ENCODE measurements around the gene ZIC2.

The ZIC2 gene

GRCh38 chr13:99974939-99975561 is 6.5 kb upstream of the ZIC2 start:
- DNase-seq, result no peak

GRCh38 chr13:99975626-99976025 is 6.0 kb upstream of the ZIC2 start:
- DNase-seq, result no peak

DNA sequence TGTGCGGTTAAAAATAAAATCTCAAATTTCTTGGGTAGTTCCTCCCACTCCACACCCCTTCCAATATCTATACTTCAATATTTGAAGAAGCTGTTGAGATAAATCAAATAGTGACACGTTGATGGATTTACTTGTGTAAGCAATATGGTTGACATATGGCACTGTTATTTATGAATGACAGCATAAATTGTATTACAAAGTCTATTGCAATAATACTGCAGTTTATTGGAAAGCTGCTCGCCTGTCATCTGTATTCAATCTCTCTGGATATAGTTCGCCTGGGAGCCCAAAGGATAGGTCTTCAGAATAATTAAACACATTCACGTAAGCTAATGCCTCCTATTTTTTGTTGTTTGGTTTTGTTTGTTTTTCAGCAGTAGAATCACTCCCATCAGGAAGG is 5.0 kb upstream of the ZIC2 start:
- no peak for DNase-seq

GRCh38 chr13:99977334-99977911 is 4.2 kb upstream of the ZIC2 start:
- DNase-seq, result no peak

- DNase-seq, result no peak
Measured at GRCh38 chr13:99977912-99978798, 3.4 kb upstream of the ZIC2 start.

DNA sequence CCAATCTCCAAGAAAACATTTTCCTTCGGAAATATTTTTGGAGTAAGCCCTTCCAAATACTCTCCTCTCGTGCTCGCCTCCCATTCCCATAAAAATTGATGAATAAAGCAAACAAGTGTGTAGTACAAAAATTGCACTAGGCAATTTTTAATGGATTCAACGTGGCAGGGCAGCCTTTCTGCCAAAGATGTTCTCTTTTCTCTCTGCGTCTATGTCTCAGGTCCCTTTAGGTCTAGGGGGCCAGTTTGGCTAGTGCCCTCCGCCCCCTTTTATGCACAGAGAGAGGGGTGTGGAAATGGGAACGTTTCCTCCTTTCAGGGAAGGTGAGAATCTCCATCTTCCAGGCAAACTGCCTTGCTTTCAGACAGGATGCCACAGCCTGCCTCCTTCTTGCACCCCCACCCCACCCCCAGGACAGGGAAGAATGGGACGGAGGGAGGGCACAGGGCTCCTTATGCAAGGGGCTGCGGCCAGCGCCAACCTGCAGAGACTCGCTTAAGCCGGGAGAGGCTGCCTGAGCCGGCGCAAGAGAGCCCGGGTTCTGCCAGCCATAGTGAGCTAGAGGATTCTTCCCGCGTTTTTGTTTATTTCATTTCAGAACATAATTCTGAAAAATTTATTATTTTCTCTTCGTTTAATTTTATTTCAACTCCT is 2.7 kb upstream of the ZIC2 start:
- no peak for DNase-seq

DNA sequence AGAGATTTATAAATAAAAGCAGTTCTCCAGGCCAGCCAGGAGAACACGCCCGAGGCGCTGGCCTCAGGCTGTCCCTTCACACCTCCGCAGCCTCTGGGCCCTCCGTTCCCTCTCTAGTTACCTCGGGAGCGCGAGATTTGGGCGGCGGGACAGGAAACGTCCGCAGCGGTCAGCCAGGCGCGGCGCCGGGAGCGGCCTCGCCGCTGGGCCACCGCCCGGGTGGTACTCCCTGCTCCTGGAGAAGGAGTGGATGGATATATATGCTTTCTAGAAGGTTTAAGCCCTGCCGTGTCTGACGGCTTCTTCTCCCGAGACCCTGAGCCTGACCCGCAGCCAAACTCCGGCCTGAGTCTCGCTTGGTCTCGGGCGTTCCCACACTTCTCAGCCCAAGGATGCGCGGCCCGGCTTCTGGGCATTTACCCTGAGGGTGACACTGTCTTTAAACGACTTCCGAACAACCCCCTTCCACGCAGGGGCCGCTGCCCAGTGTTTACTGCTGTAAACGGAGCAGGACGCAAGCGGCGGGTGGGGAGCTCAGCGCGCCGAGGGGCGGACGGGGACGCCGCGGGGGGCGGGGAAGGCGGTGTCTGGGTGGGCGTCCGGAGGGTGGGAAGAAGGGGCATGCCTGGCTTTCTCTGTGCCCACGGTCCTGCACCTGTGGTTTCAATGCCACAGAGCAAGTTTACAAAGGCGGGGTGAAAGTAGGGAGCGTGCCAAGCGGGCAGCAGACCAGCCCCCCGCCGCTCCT is 2.0 kb upstream of the ZIC2 start:
- DNase-seq, result no peak

DNA sequence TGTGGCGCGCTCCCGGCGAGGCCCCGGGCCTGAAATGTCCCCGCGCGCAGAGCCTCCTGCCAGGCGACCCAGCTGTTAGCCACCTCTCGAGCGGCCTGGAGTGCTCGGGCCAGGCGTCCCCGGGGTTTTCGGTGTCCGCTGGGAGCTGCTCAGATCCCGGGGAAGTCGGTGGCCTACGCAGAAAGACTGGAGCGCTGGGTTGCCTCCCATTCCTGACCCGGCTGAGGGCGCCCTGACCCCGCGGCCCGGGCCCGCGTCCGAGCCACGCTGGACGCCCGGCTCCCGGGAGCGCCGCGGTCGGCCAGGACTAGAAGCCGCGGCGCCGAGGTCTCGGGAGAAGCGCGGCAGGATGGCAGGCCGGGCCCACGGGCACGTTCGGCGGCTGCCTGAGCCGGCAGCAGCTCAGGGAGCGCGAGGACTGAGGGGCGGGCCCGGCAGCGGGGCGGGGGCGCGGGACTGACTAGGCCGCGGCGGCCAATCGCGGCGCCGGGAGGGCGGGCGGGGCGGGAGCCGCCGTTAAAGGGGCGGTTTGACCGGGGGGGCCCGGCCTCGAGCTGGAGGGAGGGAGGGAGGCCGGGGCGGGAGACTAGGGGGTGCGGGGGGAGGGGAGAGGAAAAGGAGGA is 1.3 kb upstream of the ZIC2 start:
- DNase-seq, result peak; percentile 43

DNA sequence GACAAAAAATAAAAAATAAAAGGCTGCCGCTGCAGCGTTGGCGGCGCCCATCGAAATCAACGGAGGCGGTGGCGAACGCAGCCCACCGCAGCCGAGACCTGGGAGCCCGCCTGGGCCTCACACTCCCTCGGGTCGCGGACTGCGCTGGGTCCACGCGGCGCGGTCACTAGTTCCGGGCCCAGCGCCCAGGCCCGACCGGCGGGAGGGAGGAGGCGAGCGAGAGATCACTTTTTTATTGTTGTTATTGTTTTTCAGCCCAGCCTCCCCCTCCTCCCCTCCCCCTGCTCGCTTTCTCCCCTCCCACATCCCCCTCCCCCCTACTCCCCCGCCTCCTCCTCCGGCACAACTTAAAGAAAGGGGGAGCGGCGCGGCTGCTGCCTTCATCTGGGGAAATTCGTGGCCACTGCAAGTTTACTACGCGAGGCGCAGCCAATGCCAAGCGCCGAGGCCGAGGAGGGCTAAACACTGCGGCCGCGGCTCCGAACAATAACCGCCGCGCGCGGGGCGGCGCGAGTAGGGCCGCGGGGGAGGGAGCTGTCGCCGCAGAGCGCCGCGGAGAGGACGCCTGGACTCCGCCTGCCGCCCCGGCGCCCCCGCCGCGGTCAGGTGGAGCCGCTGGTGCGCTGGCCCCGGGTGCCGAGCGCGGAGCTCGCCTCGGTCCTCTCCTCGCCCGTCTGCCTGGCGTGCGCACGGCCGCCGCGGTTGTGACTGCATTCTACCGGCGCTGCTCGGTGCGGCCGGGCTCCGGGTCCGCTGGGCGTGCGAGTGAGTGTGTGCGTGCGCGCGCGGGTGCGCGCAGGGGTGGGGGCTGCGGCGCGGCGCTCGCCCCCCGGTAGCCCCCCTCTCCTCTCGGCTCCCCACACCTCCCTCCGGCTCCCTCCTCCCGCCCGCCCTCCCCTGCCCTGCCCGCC is 505 bp upstream of the ZIC2 start:
- DNase-seq, result no peak

- no peak for DNase-seq
Measured at GRCh38 chr13:99982036-99982730, 599 bp downstream of the ZIC2 start.

DNA sequence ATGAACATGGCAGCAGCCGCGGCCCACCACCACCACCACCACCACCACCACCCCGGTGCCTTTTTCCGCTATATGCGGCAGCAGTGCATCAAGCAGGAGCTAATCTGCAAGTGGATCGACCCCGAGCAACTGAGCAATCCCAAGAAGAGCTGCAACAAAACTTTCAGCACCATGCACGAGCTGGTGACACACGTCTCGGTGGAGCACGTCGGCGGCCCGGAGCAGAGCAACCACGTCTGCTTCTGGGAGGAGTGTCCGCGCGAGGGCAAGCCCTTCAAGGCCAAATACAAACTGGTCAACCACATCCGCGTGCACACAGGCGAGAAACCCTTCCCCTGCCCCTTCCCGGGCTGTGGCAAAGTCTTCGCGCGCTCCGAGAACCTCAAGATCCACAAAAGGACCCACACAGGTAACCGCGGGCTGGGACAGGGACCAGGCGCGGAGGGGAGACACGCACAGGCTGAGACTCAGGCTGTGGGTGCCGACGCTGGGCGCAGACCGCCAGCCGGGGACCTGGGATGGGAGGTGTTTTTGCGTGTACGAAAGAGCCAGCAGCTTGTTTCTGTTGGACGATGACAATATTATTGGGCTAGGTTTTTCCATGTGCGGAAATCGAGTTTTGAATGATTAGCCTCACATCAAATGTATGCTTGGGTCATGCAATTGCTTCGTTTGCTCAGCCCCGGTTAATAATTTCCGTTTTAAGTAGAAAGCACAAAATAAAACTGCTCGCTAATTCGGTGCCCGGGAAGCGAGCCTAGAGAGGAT is 1.3 kb downstream of the ZIC2 start:
- no peak for DNase-seq

DNA sequence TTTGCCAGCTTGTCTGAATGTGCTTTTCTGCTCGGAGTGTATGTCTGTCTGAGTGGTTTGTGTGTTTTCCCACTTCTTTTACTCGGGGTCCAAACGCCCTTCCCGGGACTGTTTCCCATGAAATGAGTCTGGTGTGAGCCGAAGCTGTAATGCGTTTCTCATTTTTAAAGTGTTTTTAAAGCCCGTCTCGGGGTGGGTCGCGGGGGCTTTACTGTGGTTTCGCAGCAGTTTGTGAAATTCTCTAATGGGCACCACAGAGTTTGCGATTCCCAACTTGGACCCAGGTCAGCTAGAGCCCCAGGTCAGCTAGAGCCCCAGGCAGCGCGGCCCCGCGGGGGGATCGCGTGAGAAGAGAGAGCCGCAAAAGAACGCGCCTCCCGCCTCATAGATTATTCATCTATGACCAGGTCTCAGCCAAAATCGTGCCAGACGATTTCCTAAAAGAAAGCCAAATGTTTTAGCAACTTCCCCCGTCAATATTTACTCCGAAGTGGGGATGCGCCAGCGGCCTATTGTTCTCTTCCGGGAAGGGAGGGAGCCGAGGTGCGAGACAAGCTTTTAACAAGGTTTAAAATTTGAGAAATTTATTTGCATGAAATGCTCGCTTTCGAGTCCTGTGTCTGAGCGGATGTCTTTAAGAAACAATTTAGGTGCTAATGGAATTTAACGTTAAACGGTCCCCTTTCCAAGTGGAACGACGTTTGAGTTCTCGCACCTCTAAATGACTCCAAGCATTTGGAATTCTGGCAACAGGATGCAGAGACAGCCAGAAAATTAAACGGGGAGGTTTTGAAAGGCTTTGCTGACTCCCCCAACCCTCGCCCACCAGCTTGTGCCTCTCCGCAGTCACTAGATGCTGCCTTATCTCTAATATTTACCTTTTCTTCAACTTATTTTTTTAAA is 2.2 kb downstream of the ZIC2 start:
- no peak for DNase-seq

GRCh38 chr13:99984461-99985240 is 3.1 kb downstream of the ZIC2 start:
- no peak for DNase-seq

DNA sequence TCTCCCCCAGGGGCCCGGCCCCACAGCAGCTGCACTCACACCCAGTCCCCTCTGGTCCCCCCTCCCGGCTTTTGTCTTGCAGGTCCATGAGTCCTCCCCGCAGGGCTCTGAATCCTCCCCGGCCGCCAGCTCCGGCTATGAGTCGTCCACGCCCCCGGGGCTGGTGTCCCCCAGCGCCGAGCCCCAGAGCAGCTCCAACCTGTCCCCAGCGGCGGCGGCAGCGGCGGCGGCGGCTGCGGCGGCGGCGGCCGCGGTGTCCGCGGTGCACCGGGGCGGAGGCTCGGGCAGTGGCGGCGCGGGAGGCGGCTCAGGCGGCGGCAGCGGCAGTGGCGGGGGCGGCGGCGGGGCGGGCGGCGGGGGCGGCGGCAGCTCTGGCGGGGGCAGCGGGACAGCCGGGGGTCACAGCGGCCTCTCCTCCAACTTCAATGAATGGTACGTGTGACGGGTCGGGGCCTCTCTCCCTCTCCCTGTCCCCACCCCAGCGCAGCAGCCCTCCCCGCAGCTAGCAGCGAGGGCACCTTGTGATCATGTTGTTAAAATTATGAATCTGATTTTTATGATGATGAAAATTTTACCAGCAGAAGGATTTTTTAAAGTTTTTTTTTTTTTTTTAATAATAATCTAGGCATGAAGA is 3.8 kb downstream of the ZIC2 start:
- no peak for DNase-seq

DNA sequence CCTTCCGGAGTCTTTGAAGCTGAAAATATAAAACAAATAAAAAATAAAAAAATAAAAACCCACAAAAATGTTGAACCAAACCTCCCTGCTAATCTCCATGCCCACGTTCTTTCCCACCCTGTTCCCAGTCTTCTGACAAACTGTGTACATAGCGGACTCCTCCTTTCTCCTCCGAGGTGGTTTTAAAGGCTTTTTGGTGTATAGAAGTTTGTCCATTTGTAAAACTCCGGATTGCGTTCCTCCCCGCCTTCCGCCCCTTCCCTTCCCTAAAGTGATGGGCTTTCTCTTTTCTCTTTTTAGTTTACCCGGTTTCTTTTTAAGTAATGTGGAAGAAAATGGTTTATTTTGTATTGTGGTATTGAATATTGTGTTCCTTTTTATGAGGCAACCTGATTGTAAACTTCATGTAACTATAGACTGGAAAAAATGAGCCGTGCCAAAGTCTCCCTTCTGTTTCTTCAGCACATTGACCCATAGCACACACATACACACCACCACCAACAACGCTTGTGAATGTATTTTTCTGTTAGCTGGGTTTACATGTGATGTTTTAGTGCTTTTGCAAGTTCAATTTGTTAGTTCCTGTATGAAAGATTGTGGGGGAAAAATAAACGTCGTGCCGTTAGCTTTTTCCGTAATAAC is 4.4 kb downstream of the ZIC2 start:
- DNase-seq, result no peak

GRCh38 chr13:99986741-99987140 is 5.2 kb downstream of the ZIC2 start:
- DNase-seq, result no peak
